ENCODE data around the gene VDAC2. TPM values are rescaled to one million over a fixed set of nuclear protein-coding genes. Genes with fewer than 3 reads are reported as not detected.

The VDAC2 gene
- polyA plus RNA-seq, 6 donors from 2014 or later, result 137 to 212 (median 151) TPM

GRCh38 chr10:75238182-75239095, 27.8 kb downstream of the VDAC2 start:
- H3K27me3 Mint-ChIP-seq, result no peaks in the 10 kb centered on the region
- no peaks in the 10 kb centered on the region for H3K36me3 Mint-ChIP-seq
- H3K4me1 Mint-ChIP-seq, result peaks cover 8 to 13% (median 9%) of the 10 kb centered on the region in 3 donors
- H3K4me3 Mint-ChIP-seq, result peak overlapping the region in 1 of 8 donors; percentile 60
- ATAC-seq (ENCODE audit: low read depth in 2 of 2) (no peak), DNase-seq (no peak)
- no peaks in the 10 kb centered on the region for H3K9me3 Mint-ChIP-seq
- no peak overlapping the region for H3K27ac Mint-ChIP-seq

DNA sequence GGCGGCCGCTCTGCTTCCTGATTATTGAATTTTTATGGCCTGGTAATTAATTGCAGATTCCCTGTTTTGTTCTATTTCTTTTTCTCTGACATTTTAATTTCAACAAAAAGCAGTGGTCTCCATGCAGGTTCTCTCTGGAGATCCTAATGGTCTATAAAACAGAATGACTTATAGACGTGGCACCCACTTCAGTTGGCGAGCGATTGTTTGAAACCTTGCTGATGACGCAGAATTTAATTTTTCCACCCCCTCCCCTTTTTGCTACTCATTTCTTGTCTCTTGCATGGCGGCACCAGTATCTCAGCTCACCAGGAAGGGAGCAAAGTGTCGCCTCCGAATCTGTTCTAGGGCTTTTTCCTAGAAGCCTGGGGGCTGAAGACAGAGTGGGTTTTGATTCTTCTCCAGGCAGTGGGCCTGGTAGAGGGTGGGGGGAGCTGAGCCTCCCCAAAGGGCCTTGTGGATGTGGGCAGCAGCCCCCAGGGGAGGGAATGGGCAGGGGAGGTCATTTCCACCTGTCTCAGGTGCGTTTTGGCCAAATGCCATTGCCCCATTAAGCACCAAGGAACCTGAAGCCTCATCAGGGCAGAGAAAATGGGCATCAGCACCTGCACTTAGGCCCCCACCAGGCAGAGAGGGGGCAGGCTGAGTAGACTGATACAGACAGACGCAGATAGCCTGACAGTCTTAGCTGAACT, 28.6 kb downstream of the VDAC2 start:
- peak overlapping the region in 1 of 8 donors; percentile 60 for H3K4me3 Mint-ChIP-seq
- no peak for DNase-seq

GRCh38 chr10:75240329-75241076, 29.9 kb downstream of the VDAC2 start:
- H3K9me3 Mint-ChIP-seq, result peaks cover 0 to 5% (median 0%) of the 10 kb centered on the region in 7 donors
- ATAC-seq (ENCODE audit: low read depth in 2 of 2), result no peak
- peaks cover 4 to 7% (median 5%) of the 10 kb centered on the region in 3 donors for H3K4me1 Mint-ChIP-seq
- DNase-seq, result no peak
- H3K36me3 Mint-ChIP-seq, result no peaks in the 10 kb centered on the region
- H3K4me3 Mint-ChIP-seq, result no peak overlapping the region
- no peak overlapping the region for H3K27ac Mint-ChIP-seq
- no peaks in the 10 kb centered on the region for H3K27me3 Mint-ChIP-seq

More for the DNA sequence above, 28.6 kb downstream of the VDAC2 start:
- H3K9me3 Mint-ChIP-seq, result peaks cover 0 to 4% (median 0%) of the 10 kb centered on the region in 7 donors
- H3K27me3 Mint-ChIP-seq, result no peaks in the 10 kb centered on the region
- H3K27ac Mint-ChIP-seq, result peak overlapping the region in 1 of 6 donors; percentile 61
- peaks cover 5 to 7% (median 5%) of the 10 kb centered on the region in 3 donors for H3K4me1 Mint-ChIP-seq
- H3K36me3 Mint-ChIP-seq, result no peaks in the 10 kb centered on the region
- no peak for ATAC-seq (ENCODE audit: low read depth in 2 of 2)

DNA sequence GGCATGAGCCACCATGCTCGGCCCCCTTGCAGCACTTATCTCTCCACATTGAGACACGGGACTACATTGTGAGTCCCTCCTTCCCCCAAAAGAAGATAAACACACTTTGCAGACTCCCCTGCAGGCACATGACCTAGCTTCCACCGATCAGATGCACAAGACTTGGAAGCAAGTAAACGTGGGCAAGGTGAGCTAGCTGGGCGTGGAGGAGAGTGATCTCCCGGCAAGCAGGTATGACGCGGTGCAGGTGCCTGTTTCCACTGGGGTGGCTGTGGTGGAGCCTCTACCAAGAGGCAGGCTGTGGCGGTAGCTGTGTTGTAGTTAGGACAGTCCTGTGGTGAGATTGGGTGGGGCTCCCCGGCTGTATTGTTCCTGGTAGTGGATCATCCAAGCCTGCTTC, 32.8 kb downstream of the VDAC2 start:
- H3K36me3 Mint-ChIP-seq, result no peaks in the 10 kb centered on the region
- no peaks in the 10 kb centered on the region for H3K27me3 Mint-ChIP-seq
- H3K27ac Mint-ChIP-seq, result no peak overlapping the region
- ATAC-seq (ENCODE audit: low read depth in 2 of 2) (no peak), DNase-seq (no peak)
- H3K4me3 Mint-ChIP-seq, result no peak overlapping the region
- no peaks in the 10 kb centered on the region for H3K4me1 Mint-ChIP-seq
- peaks cover 0 to 5% (median 0%) of the 10 kb centered on the region in 7 donors for H3K9me3 Mint-ChIP-seq

- no peak for ATAC-seq (ENCODE audit: low read depth in 2 of 2)
These were observed 34.1 kb downstream of the VDAC2 start for GRCh38 chr10:75244487-75245353.

DNA sequence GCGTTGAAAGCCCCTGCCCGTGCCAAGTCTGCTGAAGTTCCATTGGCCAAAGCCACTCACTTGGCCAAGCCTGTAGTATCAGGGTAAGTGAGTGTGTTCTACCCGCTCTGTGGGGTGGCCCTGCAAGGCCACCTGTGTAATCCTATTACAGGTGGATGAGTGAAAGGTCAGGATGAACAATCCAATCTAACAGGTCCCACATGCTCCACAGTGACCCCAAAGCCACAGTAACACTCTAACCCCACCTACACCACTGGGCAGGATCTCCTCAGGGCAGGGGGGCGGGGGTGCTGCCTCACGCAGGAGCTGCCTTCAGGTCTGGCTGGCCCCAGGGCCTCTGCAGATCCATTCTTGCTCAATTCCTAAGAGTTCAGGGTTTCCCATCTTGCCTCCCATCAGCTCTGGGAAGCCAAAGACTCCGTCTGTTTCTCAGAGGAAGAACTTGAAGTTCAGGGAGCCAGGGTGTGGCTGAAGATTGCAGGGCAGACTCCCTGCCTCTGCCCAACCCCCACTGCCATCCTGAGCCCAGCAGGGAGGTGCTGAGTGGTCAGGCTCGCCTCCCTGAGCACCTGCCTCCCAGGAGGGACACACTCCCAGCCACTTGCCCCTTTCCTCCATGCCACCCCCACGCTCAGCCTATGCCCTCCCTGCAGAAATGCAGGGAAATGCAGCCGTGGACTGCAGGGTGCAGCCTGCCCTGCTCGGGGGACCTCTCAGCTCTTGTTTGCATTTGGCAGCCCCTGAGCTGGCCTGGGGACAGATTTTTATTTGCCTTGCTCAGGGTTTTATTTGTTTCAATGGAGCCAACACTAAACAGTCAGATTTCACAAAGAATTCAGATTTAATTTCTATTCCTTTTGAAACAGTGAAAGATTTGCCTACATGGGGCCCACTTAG, 35.0 kb downstream of the VDAC2 start:
- Mint-ChIP-seq H3K27me3 (peaks cover 0 to 7% (median 6%) of the 10 kb centered on the region in 3 donors), H3K9me3 (peaks cover 0 to 5% (median 2%) of the 10 kb centered on the region in 7 donors), H3K4me1 (no peaks in the 10 kb centered on the region), H3K4me3 (no peak overlapping the region), H3K27ac (no peak overlapping the region), H3K36me3 (peaks cover 0 to 7% of the 10 kb centered on the region in 2 donors)
- no peak for ATAC-seq (ENCODE audit: low read depth in 2 of 2)
- DNase-seq, result no peak

More at GRCh38 chr10:75244487-75245353, 34.1 kb downstream of the VDAC2 start:
- Mint-ChIP-seq H3K27me3 (no peaks in the 10 kb centered on the region), H3K36me3 (no peaks in the 10 kb centered on the region), H3K4me1 (no peaks in the 10 kb centered on the region), H3K9me3 (peaks cover 0 to 5% (median 0%) of the 10 kb centered on the region in 7 donors), H3K4me3 (no peak overlapping the region), H3K27ac (no peak overlapping the region)
- DNase-seq, result no peak

DNA sequence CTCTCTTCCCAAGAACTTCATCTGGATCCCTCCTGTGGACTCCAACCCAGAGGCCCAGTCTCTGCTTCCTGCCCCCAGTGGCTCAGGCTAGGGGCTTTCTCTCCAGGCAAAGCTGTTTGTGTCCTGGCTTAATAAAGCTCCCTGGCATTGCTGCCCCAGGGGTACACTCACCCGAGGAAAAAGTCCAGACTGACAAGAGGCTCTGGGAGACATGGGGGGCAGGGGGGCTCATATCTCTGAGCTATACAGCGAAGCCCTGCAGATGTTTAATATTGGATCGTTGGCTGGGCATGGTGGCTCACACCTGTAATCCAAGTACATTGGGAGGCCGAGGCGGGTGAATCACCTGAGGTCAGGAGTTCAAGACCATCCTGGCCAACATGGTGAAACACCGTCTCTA, 35.9 kb downstream of the VDAC2 start:
- peaks cover 0 to 12% (median 9%) of the 10 kb centered on the region in 3 donors for H3K27me3 Mint-ChIP-seq
- H3K27ac Mint-ChIP-seq, result no peak overlapping the region
- H3K36me3 Mint-ChIP-seq, result peaks cover 0 to 12% of the 10 kb centered on the region in 2 donors
- ATAC-seq (ENCODE audit: low read depth in 2 of 2) (no peak), DNase-seq (no peak)
- H3K4me1 Mint-ChIP-seq, result no peaks in the 10 kb centered on the region
- no peak overlapping the region for H3K4me3 Mint-ChIP-seq
- peaks cover 0 to 7% (median 4%) of the 10 kb centered on the region in 7 donors for H3K9me3 Mint-ChIP-seq

- ATAC-seq (ENCODE audit: low read depth in 2 of 2), result no peak
- Mint-ChIP-seq H3K27me3 (peaks cover 0 to 12% (median 9%) of the 10 kb centered on the region in 3 donors), H3K27ac (peak overlapping the region in 1 of 6 donors; percentile 62), H3K4me1 (no peaks in the 10 kb centered on the region), H3K4me3 (no peak overlapping the region), H3K36me3 (peaks cover 4 to 24% of the 10 kb centered on the region in 2 donors), H3K9me3 (peaks cover 3 to 16% (median 9%) of the 10 kb centered on the region in 7 donors)
- no peak for DNase-seq
These were observed 37.2 kb downstream of the VDAC2 start for GRCh38 chr10:75247797-75248196.

- Mint-ChIP-seq H3K4me1 (no peaks in the 10 kb centered on the region), H3K36me3 (peaks cover 18 to 38% of the 10 kb centered on the region in 2 donors), H3K9me3 (peaks cover 9 to 34% (median 27%) of the 10 kb centered on the region in 7 donors), H3K27ac (no peak overlapping the region), H3K27me3 (peaks cover 0 to 12% (median 9%) of the 10 kb centered on the region in 3 donors), H3K4me3 (no peak overlapping the region)
- DNase-seq (no peak), ATAC-seq (ENCODE audit: low read depth in 2 of 2) (no peak)
These were observed 40.3 kb downstream of the VDAC2 start for GRCh38 chr10:75250934-75251333.

DNA sequence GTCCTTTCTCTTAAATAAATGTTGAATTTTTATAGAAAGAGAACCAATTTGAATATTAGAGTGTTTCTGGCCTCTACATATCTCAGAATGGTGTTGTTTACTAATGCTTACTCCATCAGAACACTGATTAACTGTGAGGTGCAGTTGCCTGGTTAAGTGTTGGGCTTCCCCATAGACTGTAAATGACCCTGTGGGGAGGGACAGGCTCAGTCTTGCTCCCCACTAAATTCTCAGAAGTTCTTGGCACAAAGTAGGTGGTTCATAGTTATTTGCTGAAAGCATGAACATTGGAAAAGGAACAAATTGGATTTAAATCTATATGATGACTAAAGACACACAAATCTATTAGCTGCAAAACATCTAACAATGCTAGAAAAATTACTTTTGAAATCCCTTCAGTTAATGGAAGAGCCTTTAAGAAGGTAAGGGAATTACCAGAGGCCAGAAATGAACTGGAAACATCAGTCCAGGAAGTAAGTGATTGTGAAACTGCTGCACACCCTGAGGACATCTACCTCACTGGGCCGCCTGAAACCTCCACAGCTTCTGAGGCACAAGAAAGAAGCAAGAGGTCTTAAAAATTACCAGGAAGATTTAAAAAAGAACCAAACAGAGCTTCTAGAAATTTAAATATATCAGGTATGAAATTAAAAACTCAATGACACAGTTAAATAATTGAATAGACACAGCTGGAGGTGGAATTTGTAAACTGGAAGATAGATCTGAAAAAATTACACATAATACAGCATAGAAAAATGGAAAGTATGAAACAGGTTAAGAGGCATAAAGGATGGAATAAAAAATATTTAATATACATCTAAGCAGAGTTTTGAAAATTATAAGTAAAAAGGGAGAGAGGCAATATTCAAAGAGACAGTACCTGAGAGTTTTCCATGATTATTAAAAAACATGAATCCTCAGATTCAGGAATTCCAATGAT, 43.0 kb downstream of the VDAC2 start:
- peaks cover 9 to 37% (median 27%) of the 10 kb centered on the region in 7 donors for H3K9me3 Mint-ChIP-seq
- peaks cover 5 to 12% (median 9%) of the 10 kb centered on the region in 3 donors for H3K27me3 Mint-ChIP-seq
- H3K4me3 Mint-ChIP-seq, result no peak overlapping the region
- peaks cover 18 to 38% of the 10 kb centered on the region in 2 donors for H3K36me3 Mint-ChIP-seq
- DNase-seq (no peak), ATAC-seq (ENCODE audit: low read depth in 2 of 2) (no peak)
- no peak overlapping the region for H3K27ac Mint-ChIP-seq
- H3K4me1 Mint-ChIP-seq, result no peaks in the 10 kb centered on the region

DNA sequence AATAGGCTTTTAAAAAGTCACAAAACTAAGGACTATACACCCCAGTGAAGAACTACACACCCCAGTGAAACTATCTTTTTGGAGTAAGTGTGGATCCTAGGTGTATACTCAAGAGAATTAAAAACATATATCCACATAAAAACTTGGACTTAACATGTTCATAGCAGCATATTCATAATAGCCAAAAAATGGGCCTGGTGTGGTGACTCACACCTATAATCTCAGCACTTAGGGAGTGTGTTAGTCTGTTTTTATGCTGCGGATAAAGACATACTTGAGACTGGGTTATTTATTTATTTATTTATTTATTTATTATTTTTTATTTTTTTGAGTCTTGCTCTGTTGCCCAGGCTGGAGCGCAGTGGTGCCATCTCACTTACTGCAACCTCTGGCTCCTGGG, 44.1 kb downstream of the VDAC2 start:
- H3K36me3 Mint-ChIP-seq, result peaks cover 18 to 38% of the 10 kb centered on the region in 2 donors
- H3K27me3 Mint-ChIP-seq, result peaks cover 5 to 12% (median 9%) of the 10 kb centered on the region in 3 donors
- H3K4me1 Mint-ChIP-seq, result no peaks in the 10 kb centered on the region
- H3K4me3 Mint-ChIP-seq, result no peak overlapping the region
- DNase-seq (no peak), ATAC-seq (ENCODE audit: low read depth in 2 of 2) (no peak)
- H3K9me3 Mint-ChIP-seq, result peaks cover 9 to 37% (median 27%) of the 10 kb centered on the region in 7 donors
- no peak overlapping the region for H3K27ac Mint-ChIP-seq

Measured in naive B cell (primary cell).